HG02973 (cell line): ENCODE data around the gene GALNTL6.

Source experiments
- ATAC-seq: cut with Tn5 transposase; IDR thresholded peaks from one replicate; pipeline ENCODE4 v1.9.1; 2021; ENCODE audit warnings: moderate library complexity; ENCODE audit not compliant: unreplicated experiment

Gene GALNTL6

DNA sequence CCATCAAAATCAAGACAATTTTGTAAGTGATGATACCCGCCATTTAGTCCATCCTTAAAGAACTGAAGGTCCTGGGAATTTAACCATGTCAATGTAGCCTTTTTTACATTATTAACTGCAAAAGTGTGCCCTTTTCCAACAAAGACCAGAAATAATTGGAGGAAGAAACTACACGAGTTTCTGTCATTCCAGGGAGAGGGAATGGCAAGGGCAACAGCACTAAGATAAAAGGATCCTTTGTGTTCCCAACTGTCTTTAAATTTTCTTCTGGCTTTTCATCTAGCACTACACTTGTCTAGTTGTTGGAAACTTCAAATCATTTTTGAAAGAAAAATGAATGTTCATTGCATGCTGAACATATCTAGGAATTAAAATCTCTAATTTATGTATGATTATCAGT, 286.2 kb downstream of the GALNTL6 start:
- ATAC-seq, result no peak

DNA sequence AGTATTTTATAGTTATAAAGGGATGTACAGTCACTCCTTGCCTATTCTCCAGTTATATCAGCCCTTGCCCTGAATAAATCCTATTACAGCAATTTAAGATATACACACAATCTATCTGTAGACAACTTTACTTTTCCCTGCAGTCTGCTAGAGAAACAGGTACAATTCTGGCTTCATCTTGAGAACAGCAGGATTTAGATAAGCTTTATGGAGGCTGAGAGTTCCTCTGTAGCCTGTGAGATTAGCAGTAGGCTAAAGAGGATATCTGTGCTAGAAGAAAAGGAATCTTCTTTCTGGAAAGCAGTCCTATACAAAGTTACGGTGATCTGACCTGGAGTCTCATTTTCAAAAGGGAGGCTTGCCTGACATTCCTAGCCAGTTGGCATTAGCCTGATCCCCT, 290.3 kb downstream of the GALNTL6 start:
- no peak for ATAC-seq

DNA sequence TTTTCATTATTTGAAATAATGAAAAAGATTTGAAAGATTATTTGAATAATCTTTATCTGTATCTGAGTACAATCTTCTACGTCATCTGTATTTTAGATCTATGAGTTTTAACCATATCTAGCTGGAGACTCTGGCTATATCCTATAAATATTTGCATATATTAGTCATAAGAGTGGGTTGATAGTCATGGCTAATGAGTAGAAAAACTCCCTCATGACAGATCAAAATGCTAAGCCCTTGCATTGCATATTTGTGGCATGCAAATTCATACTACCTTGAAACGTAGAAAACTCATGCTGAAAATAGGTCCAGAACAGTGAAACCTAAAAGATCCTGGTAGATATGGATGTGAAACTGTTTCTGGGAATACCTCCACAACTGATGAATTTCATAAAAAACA, 291.3 kb downstream of the GALNTL6 start:
- no peak for ATAC-seq

GRCh38 chr4:172105918-172106317, 292.7 kb downstream of the GALNTL6 start:
- ATAC-seq, result no peak

- no peak for ATAC-seq
These were observed 296.3 kb downstream of the GALNTL6 start for GRCh38 chr4:172109466-172109865.

DNA sequence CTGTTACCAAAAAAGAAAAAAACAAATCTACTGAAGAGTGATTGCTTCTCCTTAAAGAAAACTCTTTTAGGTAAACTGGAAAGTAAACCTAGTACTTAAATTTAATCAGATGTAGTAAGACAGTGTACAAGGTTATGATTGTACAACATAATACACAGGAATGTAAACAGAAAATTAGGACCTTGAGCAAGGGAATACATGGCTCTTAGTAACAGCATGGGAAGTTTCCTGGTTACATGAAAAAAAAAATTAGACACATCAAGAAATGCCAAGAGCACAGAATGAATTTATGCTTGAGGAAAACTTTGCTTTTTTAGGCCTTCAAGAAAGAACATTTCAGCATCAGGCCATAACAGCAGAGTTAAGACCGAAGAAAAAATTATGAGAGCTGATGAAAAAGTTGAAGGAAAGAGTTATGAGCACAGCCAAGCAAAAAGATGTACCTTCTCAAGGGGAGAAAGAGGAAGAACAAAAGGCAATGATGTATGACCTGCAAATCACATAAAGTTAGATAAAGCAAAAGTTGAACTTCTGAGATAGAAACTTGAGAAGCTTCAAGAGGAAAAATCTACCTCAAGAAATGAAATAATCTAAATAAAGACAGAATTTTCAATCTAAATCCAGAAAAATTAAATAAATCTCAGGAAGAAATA, 311.6 kb downstream of the GALNTL6 start:
- no peak for ATAC-seq

DNA sequence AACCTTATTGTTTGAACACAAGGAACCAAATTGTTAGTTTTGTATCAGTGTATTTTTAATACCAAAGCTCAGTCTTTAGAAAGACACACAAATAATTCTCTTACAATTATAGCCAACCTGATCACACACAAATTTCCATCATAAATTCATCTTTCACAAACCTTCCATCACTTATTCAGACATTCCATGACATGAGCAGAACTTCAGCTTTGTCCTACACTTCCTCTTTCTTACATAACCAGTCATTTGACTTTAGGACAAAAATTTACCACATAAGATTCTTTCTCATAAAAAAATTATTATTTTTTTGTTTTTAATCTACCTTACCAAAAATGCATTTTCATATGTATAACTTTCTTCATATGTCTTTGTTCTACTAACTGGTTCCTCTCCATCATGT, 312.2 kb downstream of the GALNTL6 start:
- ATAC-seq, result no peak

- no peak for ATAC-seq
These were observed 314.0 kb downstream of the GALNTL6 start for GRCh38 chr4:172127168-172127567.

- ATAC-seq, result no peak
These were observed 316.4 kb downstream of the GALNTL6 start for GRCh38 chr4:172129593-172129992.

- ATAC-seq, result no peak
These were observed 321.3 kb downstream of the GALNTL6 start for GRCh38 chr4:172134521-172134920.

DNA sequence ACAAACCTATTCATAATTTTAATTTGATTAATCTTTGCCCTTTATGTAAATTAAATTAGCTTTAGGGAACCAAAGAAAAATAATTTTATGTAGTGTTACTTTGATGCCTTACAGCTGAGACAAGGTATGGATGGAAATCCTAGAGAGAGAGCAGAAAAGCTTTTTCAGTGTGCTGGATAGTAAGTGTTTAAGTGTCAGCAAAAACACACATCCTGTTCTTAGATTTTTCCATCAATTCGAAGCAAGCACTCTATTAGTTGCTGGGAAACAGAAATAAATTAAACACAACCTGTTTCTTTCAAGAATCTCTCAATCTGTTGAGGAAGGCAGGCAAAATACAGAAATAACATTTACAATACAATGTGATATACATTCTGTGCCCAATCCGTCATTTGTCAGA, 327.8 kb downstream of the GALNTL6 start:
- no peak for ATAC-seq

DNA sequence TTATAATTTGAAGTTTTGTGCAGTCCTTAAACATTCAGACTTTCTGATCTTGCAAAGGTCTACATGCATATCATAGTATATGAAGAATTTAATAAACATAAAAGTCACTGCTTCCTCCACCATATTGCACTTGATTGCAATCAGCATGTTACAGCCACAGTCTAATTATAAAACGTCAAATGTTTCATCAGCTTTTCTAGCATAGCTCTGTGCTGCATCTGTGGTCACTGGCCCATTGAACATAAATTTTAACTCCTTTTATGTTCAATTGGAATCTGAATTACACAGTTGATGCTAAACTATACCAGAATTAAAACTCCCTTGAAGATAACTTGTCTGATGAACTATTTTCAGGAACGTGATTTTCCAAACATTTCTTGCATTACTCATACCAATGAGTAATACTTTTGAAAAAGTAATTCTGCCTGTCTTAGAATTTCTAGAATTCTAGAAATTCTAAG, 329.1 kb downstream of the GALNTL6 start:
- ATAC-seq, result no peak

- ATAC-seq, result no peak
These were observed 330.6 kb downstream of the GALNTL6 start for GRCh38 chr4:172143605-172144314.

- no peak for ATAC-seq
These were observed 334.5 kb downstream of the GALNTL6 start for GRCh38 chr4:172147687-172148086.

DNA sequence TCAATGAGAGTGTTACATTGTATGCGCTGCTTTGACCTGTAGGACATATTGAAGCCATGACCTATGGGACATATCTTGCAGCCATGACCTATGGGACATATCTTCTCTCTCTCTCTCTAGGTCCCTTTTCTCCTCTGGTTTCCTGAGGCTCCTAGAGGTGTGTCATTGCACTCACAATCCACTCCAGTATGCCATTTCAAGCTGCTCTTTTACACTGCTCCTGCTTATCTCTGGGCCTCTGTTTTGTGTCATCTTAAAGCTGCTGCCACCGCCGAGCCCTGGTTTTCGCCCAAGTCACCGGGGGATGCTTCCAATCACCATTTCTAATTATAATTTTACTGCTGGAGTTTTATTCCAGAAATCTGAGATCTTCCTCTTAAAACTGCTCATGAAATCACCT, 336.1 kb downstream of the GALNTL6 start:
- no peak for ATAC-seq

GRCh38 chr4:172152284-172152683, 339.1 kb downstream of the GALNTL6 start:
- no peak for ATAC-seq

GRCh38 chr4:172153719-172154118, 340.5 kb downstream of the GALNTL6 start:
- ATAC-seq, result no peak

GRCh38 chr4:172155838-172156345, 342.7 kb downstream of the GALNTL6 start:
- ATAC-seq, result no peak

GRCh38 chr4:172157946-172158345, 344.7 kb downstream of the GALNTL6 start:
- ATAC-seq, result no peak

DNA sequence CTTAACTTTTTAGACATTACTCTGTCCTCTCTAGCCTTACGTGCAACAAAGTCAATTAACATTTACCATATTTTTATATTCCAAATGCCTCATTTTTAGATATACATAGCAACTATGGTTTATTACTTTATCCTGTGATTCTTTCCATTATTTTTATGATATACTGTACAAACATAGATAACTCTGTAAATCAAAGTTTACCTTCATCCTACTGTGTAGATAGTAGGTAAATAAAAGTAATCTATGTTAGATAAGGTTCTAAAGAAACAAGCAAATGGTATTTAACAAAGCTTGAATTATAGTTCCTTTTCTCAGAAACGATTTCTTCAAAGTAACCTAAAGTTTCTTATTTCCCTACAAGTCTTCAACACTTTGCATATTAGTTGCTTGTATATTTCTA, 350.0 kb downstream of the GALNTL6 start:
- ATAC-seq, result no peak

DNA sequence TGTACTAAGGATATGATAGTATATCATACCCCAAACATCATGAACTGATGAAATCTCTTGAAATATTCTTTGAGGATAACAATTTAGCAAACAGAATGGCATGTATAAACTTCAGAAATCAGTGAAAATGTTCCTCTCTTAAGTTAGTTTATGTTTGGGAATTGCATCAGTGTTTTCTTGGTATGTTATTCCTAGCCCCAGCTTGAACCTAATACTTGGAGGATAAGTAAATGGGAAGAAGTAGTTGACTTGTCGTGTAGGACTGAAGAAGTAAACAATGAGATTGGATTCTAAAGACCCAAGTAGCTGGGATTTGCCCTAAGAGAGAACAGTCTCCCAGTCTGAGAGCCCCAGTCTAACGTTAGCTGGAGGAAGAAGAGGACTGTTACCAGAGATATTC, 355.7 kb downstream of the GALNTL6 start:
- no peak for ATAC-seq

DNA sequence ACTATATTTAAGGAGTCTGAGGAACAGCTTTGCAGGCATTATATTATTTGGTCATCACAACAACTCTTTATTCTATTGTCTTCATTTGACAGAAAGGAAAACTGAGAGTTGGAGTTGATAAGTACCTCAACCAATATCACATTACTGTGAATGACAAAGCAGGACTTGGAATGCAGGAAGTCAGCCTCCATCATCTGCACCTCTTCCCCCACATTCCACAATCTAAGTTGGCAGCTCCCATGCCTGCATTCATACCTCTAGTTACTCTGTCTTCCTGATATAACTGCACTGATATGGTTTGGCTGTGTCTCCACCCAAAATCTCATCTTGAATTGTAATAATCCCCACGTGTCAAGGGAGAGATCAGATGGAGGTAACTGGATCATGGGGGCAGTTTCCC, 356.7 kb downstream of the GALNTL6 start:
- ATAC-seq, result no peak
